ENCODE results near the gene HPS1.

Gene HPS1

GRCh38 chr10:98407744-98408241 lies 38.9 kb downstream of the HPS1 start:
- POLR2A ChIA-PET = no interaction called here
- CTCF ChIA-PET = no interaction called here
- Histone ChIP-seq H3K4me1 (ENCODE audit: control insufficient read depth, insufficient read depth, low read length) (0 out of 2 replicates have a peak, but pooled peaks cover 4% of the 10 kb centered on the region), H3K4me3 (ENCODE audit: low read depth, low read length) (no peak overlapping the region), H3K9me3 (ENCODE audit: control insufficient read depth, insufficient read depth, low read depth, low read length) (no peaks in the 10 kb centered on the region), H3K36me3 (ENCODE audit: control insufficient read depth in 2 of 2, insufficient read depth in 1 of 2, low read length in 2 of 2) (no peaks in the 10 kb centered on the region), H3K27ac (ENCODE audit: extremely low read depth, low read depth, low read length) (no peak overlapping the region)
- no peak for TF ChIP-seq ZNF670 (tag by site-specific recombination; IDR thresholded peaks at IDR 0.05; ENCODE audit: low read depth)
- TF ChIP-seq KLF9 (tag by site-specific recombination; IDR thresholded peaks at IDR 0.05; ENCODE audit: low read depth) = no peak
- no peak for TF ChIP-seq ZNF473 (tag by site-specific recombination; IDR thresholded peaks at IDR 0.05)
- TF ChIP-seq ZSCAN23 (tag by site-specific recombination; IDR thresholded peaks at IDR 0.05) = no peak
- no peak for TF ChIP-seq RBAK (tag by site-specific recombination; IDR thresholded peaks at IDR 0.05)
- no peak for TF ChIP-seq PRDM6 (tag by site-specific recombination; IDR thresholded peaks at IDR 0.05)
- TF ChIP-seq ZXDB (tag by site-specific recombination; IDR thresholded peaks at IDR 0.05) = no peak
- no peak for TF ChIP-seq ZBTB49 (tag by site-specific recombination; IDR thresholded peaks at IDR 0.05; ENCODE audit: low read depth)
- TF ChIP-seq ZNF585B (tag by site-specific recombination; IDR thresholded peaks at IDR 0.05) = no peak
- no peak for TF ChIP-seq ZBTB11 (tag by site-specific recombination; conservative IDR thresholded peaks at IDR 0.05; ENCODE audit: low read depth)
- no peak for TF ChIP-seq YY1 (tag by site-specific recombination; IDR thresholded peaks at IDR 0.05)
- TF ChIP-seq SETDB1 (IDR thresholded peaks at IDR 0.05; ENCODE audit: insufficient read length, low read length) = no peak

GRCh38 chr10:98407017-98407743 lies 39.6 kb downstream of the HPS1 start:
- POLR2A ChIA-PET = no interaction called here
- CTCF ChIA-PET = interaction anchor here (0.5 to 0.7 kb wide), 3 partner anchors 54 to 140 kb away, joined by 3 to 4 read pairs (median 3); no protein-coding TSS in a partner anchor
- Histone ChIP-seq H3K36me3 (ENCODE audit: control insufficient read depth in 2 of 2, insufficient read depth in 1 of 2, low read length in 2 of 2) (no peaks in the 10 kb centered on the region), H3K9me3 (ENCODE audit: control insufficient read depth, insufficient read depth, low read depth, low read length) (no peaks in the 10 kb centered on the region), H3K4me1 (ENCODE audit: control insufficient read depth, insufficient read depth, low read length) (0 out of 2 replicates have a peak, but pooled peaks cover 4% of the 10 kb centered on the region), H3K4me3 (ENCODE audit: low read depth, low read length) (no peak overlapping the region), H3K27ac (ENCODE audit: extremely low read depth, low read depth, low read length) (no peak overlapping the region)
- no peak for TF ChIP-seq ZNF639 (tag by site-specific recombination; IDR thresholded peaks at IDR 0.05)
- TF ChIP-seq ZNF530 (tag by site-specific recombination; IDR thresholded peaks at IDR 0.05; ENCODE audit: low read depth) = no peak
- no peak for TF ChIP-seq ZNF114 (tag by site-specific recombination; IDR thresholded peaks at IDR 0.05)
- TF ChIP-seq HOXD13 (CRISPR knock-in tag; IDR thresholded peaks at IDR 0.05; ENCODE audit: borderline replicate concordance) = no peak
- no peak for TF ChIP-seq ZFP3 (tag by site-specific recombination; IDR thresholded peaks at IDR 0.05; ENCODE audit: low read depth)
- TF ChIP-seq HIC1 (tag by site-specific recombination; IDR thresholded peaks at IDR 0.05) = no peak
- no peak for TF ChIP-seq ZNF658 (tag by site-specific recombination; IDR thresholded peaks at IDR 0.05)
- TF ChIP-seq KLF9 (tag by site-specific recombination; IDR thresholded peaks at IDR 0.05; ENCODE audit: low read depth) = no peak
- no peak for TF ChIP-seq ZNF26 (tag by site-specific recombination; IDR thresholded peaks at IDR 0.05)
- TF ChIP-seq YY1 (tag by site-specific recombination; IDR thresholded peaks at IDR 0.05) = no peak
- no peak for TF ChIP-seq TRIM28 (IDR thresholded peaks at IDR 0.05; ENCODE audit: borderline replicate concordance, low read length)

Measured in HEK293 (cell line).